ENCODE data around the gene PLEKHA3. TPM values are rescaled to one million over a fixed set of nuclear protein-coding genes. Genes with fewer than 3 reads are reported as not detected.
A peak's percentile ranks its signal among the peaks of the same experiment; 100 is the strongest.

The PLEKHA3 gene
- total and polyA plus RNA-seq, 9 of the 15 experiments (the other 6 are each of a cell fraction or from before 2014, with no cell fraction given), result 2.3 to 23.4 (median 10.5) TPM

DNA sequence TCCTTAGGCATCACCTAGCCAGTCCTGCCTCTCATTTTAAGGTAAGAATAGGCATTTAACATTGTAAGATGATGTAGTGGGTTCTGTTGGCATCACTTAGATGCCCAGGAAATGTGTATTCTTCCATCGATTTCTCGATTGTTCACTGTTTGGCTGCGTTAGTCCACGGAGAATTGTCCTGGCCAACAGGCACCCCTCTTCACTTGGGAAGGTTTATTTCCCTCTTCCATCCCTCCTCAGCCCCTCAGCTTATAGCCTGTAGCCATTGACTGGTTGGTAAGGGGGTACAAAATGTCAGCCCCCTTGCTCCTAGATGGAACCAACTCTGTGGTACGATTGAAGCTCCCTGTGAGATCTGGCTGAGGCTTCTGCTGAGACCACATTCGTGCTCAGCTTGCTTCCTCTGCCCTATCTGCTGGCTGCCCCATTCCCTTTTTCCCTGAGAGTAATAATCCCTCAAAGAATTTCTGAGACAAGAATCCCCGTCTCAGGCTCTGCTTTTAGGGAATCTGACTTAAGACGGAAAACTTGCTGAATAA, 43.4 kb downstream of the PLEKHA3 start (continued):
- TF ChIP-seq, protein P1, sequence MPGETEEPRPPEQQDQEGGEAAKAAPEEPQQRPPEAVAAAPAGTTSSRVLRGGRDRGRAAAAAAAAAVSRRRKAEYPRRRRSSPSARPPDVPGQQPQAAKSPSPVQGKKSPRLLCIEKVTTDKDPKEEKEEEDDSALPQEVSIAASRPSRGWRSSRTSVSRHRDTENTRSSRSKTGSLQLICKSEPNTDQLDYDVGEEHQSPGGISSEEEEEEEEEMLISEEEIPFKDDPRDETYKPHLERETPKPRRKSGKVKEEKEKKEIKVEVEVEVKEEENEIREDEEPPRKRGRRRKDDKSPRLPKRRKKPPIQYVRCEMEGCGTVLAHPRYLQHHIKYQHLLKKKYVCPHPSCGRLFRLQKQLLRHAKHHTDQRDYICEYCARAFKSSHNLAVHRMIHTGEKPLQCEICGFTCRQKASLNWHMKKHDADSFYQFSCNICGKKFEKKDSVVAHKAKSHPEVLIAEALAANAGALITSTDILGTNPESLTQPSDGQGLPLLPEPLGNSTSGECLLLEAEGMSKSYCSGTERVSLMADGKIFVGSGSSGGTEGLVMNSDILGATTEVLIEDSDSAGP (CRISPR knock-in tag; IDR thresholded peaks at IDR 0.05), result 0 out of 2 replicates have a peak, but pooled peaks have one; percentile 36
- TF ChIP-seq ZNF583 (CRISPR knock-in tag; IDR thresholded peaks at IDR 0.05), result no peak
- no peak for TF ChIP-seq PTBP1 (IDR thresholded peaks at IDR 0.05; ENCODE audit: low read depth, low read length)
- TF ChIP-seq NR3C1 (CRISPR knock-in tag; IDR thresholded peaks at IDR 0.05), result no peak
- TF ChIP-seq KAT2B (IDR thresholded peaks at IDR 0.05; ENCODE audit: low read depth, low read length), result no peak
- no peak for TF ChIP-seq CEBPG (CRISPR knock-in tag; IDR thresholded peaks at IDR 0.05)
- TF ChIP-seq CEBPG (tag; conservative IDR thresholded peaks at IDR 0.05 in 1 of 2, IDR thresholded peaks at IDR 0.05 in 1 of 2), result no peak
- TF ChIP-seq, protein P2, sequence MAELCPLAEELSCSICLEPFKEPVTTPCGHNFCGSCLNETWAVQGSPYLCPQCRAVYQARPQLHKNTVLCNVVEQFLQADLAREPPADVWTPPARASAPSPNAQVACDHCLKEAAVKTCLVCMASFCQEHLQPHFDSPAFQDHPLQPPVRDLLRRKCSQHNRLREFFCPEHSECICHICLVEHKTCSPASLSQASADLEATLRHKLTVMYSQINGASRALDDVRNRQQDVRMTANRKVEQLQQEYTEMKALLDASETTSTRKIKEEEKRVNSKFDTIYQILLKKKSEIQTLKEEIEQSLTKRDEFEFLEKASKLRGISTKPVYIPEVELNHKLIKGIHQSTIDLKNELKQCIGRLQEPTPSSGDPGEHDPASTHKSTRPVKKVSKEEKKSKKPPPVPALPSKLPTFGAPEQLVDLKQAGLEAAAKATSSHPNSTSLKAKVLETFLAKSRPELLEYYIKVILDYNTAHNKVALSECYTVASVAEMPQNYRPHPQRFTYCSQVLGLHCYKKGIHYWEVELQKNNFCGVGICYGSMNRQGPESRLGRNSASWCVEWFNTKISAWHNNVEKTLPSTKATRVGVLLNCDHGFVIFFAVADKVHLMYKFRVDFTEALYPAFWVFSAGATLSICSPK (IDR thresholded peaks at IDR 0.05; ENCODE audit: borderline replicate concordance), result no peak
- TF ChIP-seq HDAC6 (IDR thresholded peaks at IDR 0.05; ENCODE audit: low read depth, low read length), result no peak
- no peak for TF ChIP-seq ZFX (CRISPR knock-in tag; IDR thresholded peaks at IDR 0.05)
- TF ChIP-seq ZC3H11A (IDR thresholded peaks at IDR 0.05; ENCODE audit: low read depth, low read length), result no peak
- TF ChIP-seq ARID2 (IDR thresholded peaks at IDR 0.05), result no peak
- no peak for TF ChIP-seq IFI16 (CRISPR knock-in tag; IDR thresholded peaks at IDR 0.05)
- no peak for TF ChIP-seq ZNF586 (CRISPR knock-in tag; conservative IDR thresholded peaks at IDR 0.05)
- TF ChIP-seq, protein P3, sequence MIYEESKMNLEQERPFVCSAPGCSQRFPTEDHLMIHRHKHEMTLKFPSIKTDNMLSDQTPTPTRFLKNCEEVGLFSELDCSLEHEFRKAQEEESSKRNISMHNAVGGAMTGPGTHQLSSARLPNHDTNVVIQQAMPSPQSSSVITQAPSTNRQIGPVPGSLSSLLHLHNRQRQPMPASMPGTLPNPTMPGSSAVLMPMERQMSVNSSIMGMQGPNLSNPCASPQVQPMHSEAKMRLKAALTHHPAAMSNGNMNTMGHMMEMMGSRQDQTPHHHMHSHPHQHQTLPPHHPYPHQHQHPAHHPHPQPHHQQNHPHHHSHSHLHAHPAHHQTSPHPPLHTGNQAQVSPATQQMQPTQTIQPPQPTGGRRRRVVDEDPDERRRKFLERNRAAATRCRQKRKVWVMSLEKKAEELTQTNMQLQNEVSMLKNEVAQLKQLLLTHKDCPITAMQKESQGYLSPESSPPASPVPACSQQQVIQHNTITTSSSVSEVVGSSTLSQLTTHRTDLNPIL (CRISPR knock-in tag; IDR thresholded peaks at IDR 0.05), result no peak
- no peak for TF ChIP-seq ESRRA (IDR thresholded peaks at IDR 0.05; ENCODE audit: borderline replicate concordance, low read depth)
- TF ChIP-seq TARDBP (IDR thresholded peaks at IDR 0.05), result no peak
- TF ChIP-seq ELF4 (CRISPR knock-in tag; IDR thresholded peaks at IDR 0.05), result no peak
- TF ChIP-seq NR2C2 (CRISPR knock-in tag; IDR thresholded peaks at IDR 0.05), result 0 out of 2 replicates have a peak, but pooled peaks have one; percentile 22
- TF ChIP-seq NR2C2 (tag; IDR thresholded peaks at IDR 0.05), result no peak
- no peak for TF ChIP-seq IRF2 (CRISPR knock-in tag; IDR thresholded peaks at IDR 0.05)
- TF ChIP-seq TAF9B (IDR thresholded peaks at IDR 0.05; ENCODE audit: partially characterized antibody), result no peak
- TF ChIP-seq, protein P4, sequence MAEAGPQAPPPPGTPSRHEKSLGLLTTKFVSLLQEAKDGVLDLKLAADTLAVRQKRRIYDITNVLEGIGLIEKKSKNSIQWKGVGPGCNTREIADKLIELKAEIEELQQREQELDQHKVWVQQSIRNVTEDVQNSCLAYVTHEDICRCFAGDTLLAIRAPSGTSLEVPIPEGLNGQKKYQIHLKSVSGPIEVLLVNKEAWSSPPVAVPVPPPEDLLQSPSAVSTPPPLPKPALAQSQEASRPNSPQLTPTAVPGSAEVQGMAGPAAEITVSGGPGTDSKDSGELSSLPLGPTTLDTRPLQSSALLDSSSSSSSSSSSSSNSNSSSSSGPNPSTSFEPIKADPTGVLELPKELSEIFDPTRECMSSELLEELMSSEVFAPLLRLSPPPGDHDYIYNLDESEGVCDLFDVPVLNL (CRISPR knock-in tag; IDR thresholded peaks at IDR 0.05; ENCODE audit: low read depth), result 0 out of 2 replicates have a peak, but pooled peaks have one; percentile 8
- TF ChIP-seq, protein P5, sequence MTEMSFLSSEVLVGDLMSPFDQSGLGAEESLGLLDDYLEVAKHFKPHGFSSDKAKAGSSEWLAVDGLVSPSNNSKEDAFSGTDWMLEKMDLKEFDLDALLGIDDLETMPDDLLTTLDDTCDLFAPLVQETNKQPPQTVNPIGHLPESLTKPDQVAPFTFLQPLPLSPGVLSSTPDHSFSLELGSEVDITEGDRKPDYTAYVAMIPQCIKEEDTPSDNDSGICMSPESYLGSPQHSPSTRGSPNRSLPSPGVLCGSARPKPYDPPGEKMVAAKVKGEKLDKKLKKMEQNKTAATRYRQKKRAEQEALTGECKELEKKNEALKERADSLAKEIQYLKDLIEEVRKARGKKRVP (CRISPR knock-in tag; IDR thresholded peaks at IDR 0.05), result no peak
